ENCODE results near the gene ITK.

The ITK gene

DNA sequence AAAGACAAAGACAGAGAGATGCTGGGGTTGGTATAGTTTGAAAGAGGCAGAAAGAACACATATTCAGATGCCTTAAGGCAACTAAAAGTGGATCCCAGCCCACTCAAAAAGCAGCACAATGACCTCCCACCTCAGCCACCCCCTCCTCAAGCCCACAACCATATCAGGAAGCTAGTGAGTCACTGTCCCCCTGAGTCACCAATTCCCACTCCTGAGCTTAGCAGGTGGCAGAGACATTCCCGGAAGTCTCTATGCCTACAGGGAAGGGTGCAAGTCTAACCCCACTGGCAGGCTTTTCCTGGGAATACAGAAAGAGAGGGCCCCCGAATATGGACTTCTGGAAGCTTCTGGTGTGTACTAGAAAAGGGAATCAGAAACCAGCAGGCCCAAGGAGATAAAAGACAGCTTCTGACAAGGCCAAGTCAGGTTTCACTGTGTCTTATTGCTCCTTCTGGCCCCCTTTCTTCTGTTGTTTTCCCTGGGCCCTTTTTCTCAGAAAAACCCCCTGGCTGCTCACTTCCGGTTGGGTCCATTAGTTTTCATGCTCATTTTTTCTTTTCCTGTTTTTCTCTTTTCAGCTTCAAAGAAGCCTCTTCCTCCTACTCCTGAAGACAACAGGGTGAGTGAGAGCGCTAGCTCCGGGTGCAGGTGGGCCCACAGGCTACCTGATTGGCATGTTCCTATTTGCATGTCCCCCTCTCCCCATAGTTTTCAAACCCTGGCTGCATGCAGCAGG lies 36.8 kb downstream of the ITK start:
- H3K79me2 ChIP-seq (ENCODE audit: insufficient read depth, low read length), result peaks cover 14% of the 10 kb centered on the region; the same call in 1 of the 2 replicates
- ATAC-seq (ENCODE audit: insufficient read depth, low read depth) (peak; percentile 75), DNase-seq (peak; percentile 83)
- H3K4me2 ChIP-seq (ENCODE audit: insufficient read depth, low read length), result peak overlapping the region; percentile 49
- H3K27ac ChIP-seq (ENCODE audit: low read length), result peak overlapping the region; percentile 86
- H3K9ac ChIP-seq (ENCODE audit: low read depth, low read length), result peak overlapping the region; percentile 50
- H3K9me3 ChIP-seq (ENCODE audit: insufficient read depth, low read length, severe bottlenecking), result no peaks in the 10 kb centered on the region
- peaks cover 60% of the 10 kb centered on the region for H3K4me1 ChIP-seq (ENCODE audit: insufficient read depth, low read length)
- peaks cover 92% of the 10 kb centered on the region for H3K36me3 ChIP-seq (ENCODE audit: insufficient read depth, low read length)
- H2AFZ ChIP-seq (ENCODE audit: low read depth, low read length), result peak overlapping the region; percentile 47
- no peak for TF ChIP-seq CTCF (IDR thresholded peaks at IDR 0.05; ENCODE audit: borderline replicate concordance, extremely low read depth, low read length, poor library complexity, severe bottlenecking)
- no peak for TF ChIP-seq EZH2 (IDR thresholded peaks at IDR 0.05; ENCODE audit: borderline replicate concordance, low read depth, low read length, severe bottlenecking)
- no peaks in the 10 kb centered on the region for H4K20me1 ChIP-seq (ENCODE audit: insufficient read depth, low read length)
- H3K27me3 ChIP-seq (ENCODE audit: insufficient read depth, low read length, poor library complexity), result no peaks in the 10 kb centered on the region
- peak overlapping the region in 1 of 2 experiments; percentile 30; a peak in 1 of 4 replicates for H3K4me3 ChIP-seq (ENCODE audit: low read depth in 1 of 2, low read length in 2 of 2)

GRCh38 chr5:157219491-157220271 lies 39.0 kb downstream of the ITK start:
- no peak overlapping the region for H3K9ac ChIP-seq (ENCODE audit: low read depth, low read length)
- ATAC-seq (ENCODE audit: insufficient read depth, low read depth), result no peak
- peaks cover 12% of the 10 kb centered on the region for H3K79me2 ChIP-seq (ENCODE audit: insufficient read depth, low read length)
- no peak for DNase-seq
- H3K4me3 ChIP-seq (ENCODE audit: low read depth in 1 of 2, low read length in 2 of 2), result no peak overlapping the region
- no peaks in the 10 kb centered on the region for H3K9me3 ChIP-seq (ENCODE audit: insufficient read depth, low read length, severe bottlenecking)
- H3K4me2 ChIP-seq (ENCODE audit: insufficient read depth, low read length), result no peak overlapping the region
- H2AFZ ChIP-seq (ENCODE audit: low read depth, low read length), result no peak overlapping the region
- peaks cover 38% of the 10 kb centered on the region for H3K4me1 ChIP-seq (ENCODE audit: insufficient read depth, low read length)
- peak overlapping the region; percentile 53 for H3K27ac ChIP-seq (ENCODE audit: low read length)
- H3K36me3 ChIP-seq (ENCODE audit: insufficient read depth, low read length), result peaks cover 92% of the 10 kb centered on the region
- TF ChIP-seq EZH2 (IDR thresholded peaks at IDR 0.05; ENCODE audit: borderline replicate concordance, low read depth, low read length, severe bottlenecking) (no peak), CTCF (IDR thresholded peaks at IDR 0.05; ENCODE audit: borderline replicate concordance, extremely low read depth, low read length, poor library complexity, severe bottlenecking) (no peak)
- H3K27me3 ChIP-seq (ENCODE audit: insufficient read depth, low read length, poor library complexity), result no peaks in the 10 kb centered on the region
- no peaks in the 10 kb centered on the region for H4K20me1 ChIP-seq (ENCODE audit: insufficient read depth, low read length)

GRCh38 chr5:157221959-157222358 lies 41.3 kb downstream of the ITK start:
- H3K4me2 ChIP-seq (ENCODE audit: insufficient read depth, low read length), result no peak overlapping the region
- no peak for DNase-seq
- no peaks in the 10 kb centered on the region for H4K20me1 ChIP-seq (ENCODE audit: insufficient read depth, low read length)
- H3K4me3 ChIP-seq (ENCODE audit: low read depth in 1 of 2, low read length in 2 of 2), result no peak overlapping the region
- H2AFZ ChIP-seq (ENCODE audit: low read depth, low read length), result no peak overlapping the region
- H3K27ac ChIP-seq (ENCODE audit: low read length), result no peak overlapping the region; the same call in 1 of the 2 replicates
- ATAC-seq (ENCODE audit: insufficient read depth, low read depth), result no peak
- no peaks in the 10 kb centered on the region for H3K9me3 ChIP-seq (ENCODE audit: insufficient read depth, low read length, severe bottlenecking)
- H3K9ac ChIP-seq (ENCODE audit: low read depth, low read length), result no peak overlapping the region
- TF ChIP-seq EZH2 (IDR thresholded peaks at IDR 0.05; ENCODE audit: borderline replicate concordance, low read depth, low read length, severe bottlenecking), result no peak
- no peak for TF ChIP-seq CTCF (IDR thresholded peaks at IDR 0.05; ENCODE audit: borderline replicate concordance, extremely low read depth, low read length, poor library complexity, severe bottlenecking)
- peaks cover 90% of the 10 kb centered on the region for H3K36me3 ChIP-seq (ENCODE audit: insufficient read depth, low read length)
- H3K27me3 ChIP-seq (ENCODE audit: insufficient read depth, low read length, poor library complexity), result no peaks in the 10 kb centered on the region
- peaks cover 4% of the 10 kb centered on the region for H3K79me2 ChIP-seq (ENCODE audit: insufficient read depth, low read length)
- peaks cover 15% of the 10 kb centered on the region for H3K4me1 ChIP-seq (ENCODE audit: insufficient read depth, low read length)

Data from DND-41 (cell line).